GM23248 (cell line): ENCODE results near the gene DPY19L1. TPM values are rescaled to one million over a fixed set of nuclear protein-coding genes. Genes with fewer than 3 reads are reported as not detected.
A peak's percentile ranks its signal among the peaks of the same experiment; 100 is the strongest.
"Not testable (repeated sequence)": the region's sequence is repeated elsewhere in the genome, so short reads cannot be mapped to it uniquely, and the experiment has no call there.

Experiments
- DNase-seq: peaks from one replicate; pipeline ENCODE4 v3.0.0-alpha.2; 2015
- H2AFZ ChIP-seq: fragments of 200-600 bp; sonication (generic); 2 replicates; pipeline ENCODE4 v1.6.1; 2016; ENCODE audit warnings: antibody characterized with exemption
- H3F3A ChIP-seq: fragments of 200-600 bp; sonication (generic); 2 replicates; pipeline ENCODE4 v1.6.1; 2016; ENCODE audit warnings: mild to moderate bottlenecking, antibody characterized with exemption, mixed run types; ENCODE audit not compliant: insufficient read depth
- H3K27ac ChIP-seq: fragments of 200-600 bp; sonication (generic); 2 replicates; pipeline ENCODE4 v1.5.1; 2016; ENCODE audit warnings: mild to moderate bottlenecking
- H3K27me3 ChIP-seq: fragments of 200-600 bp; sonication (generic); replicated peaks from 2 replicates; pipeline ENCODE4 v1.6.1; 2016; ENCODE audit warnings: mild to moderate bottlenecking; ENCODE audit not compliant: insufficient read depth
- H3K36me3 ChIP-seq: fragments of 200-600 bp; sonication (generic); 2 replicates; pipeline ENCODE4 v1.6.1; 2016; ENCODE audit warnings: low read depth, mild to moderate bottlenecking
- H3K4me1 ChIP-seq: fragments of 200-600 bp; sonication (generic); 2 replicates; pipeline ENCODE4 v1.6.1; 2016; ENCODE audit warnings: mild to moderate bottlenecking; ENCODE audit not compliant: insufficient read depth
- H3K4me2 ChIP-seq: fragments of 200-600 bp; sonication (generic); one replicate; pipeline ENCODE4 v1.6.1; 2016; ENCODE audit warnings: mild to moderate bottlenecking; ENCODE audit not compliant: unreplicated experiment
- H3K4me3 ChIP-seq: fragments of 200-600 bp; sonication (generic); 2 replicates; pipeline ENCODE4 v1.5.1; 2016; ENCODE audit warnings: mild to moderate bottlenecking
- H3K79me2 ChIP-seq: fragments of 200-600 bp; sonication (generic); 2 replicates; pipeline ENCODE4 v1.6.1; 2016; ENCODE audit warnings: mild to moderate bottlenecking; ENCODE audit not compliant: insufficient read depth
- H3K9ac ChIP-seq: fragments of 200-600 bp; sonication (generic); 2 replicates; pipeline ENCODE4 v1.6.1; 2016; ENCODE audit warnings: mild to moderate bottlenecking
- H3K9me2 ChIP-seq: fragments of 200-600 bp; sonication (generic); 2 replicates; pipeline ENCODE4 v1.6.1; 2016; ENCODE audit warnings: mixed run types, mild to moderate bottlenecking, moderate library complexity; ENCODE audit not compliant: insufficient read depth
- H3K9me3 ChIP-seq: fragments of 200-600 bp; sonication (generic); one replicate; pipeline ENCODE4 v1.6.1; 2017; ENCODE audit warnings: low read depth
- H4K20me1 ChIP-seq: fragments of 200-600 bp; sonication (generic); 2 replicates; pipeline ENCODE4 v1.6.0; 2016; ENCODE audit not compliant: insufficient read depth
- EZH2 ChIP-seq: fragments of 200-600 bp; sonication (generic); IDR thresholded peaks from 2 replicates; pipeline ENCODE4 v1.6.1; 2018; ENCODE audit warnings: antibody characterized with exemption, mild to moderate bottlenecking; ENCODE audit not compliant: insufficient read depth, poor library complexity, severe bottlenecking
- EZH2phosphoT487 ChIP-seq: fragments of 200-600 bp; sonication (generic); IDR thresholded peaks from 2 replicates; pipeline ENCODE4 v1.6.1; 2018; ENCODE audit warnings: antibody characterized with exemption, moderate library complexity, mild to moderate bottlenecking, low read depth; ENCODE audit not compliant: insufficient read depth
- WGBS, 2 experiments: methylation state at CpG; one replicate each; pipeline ENCODE4 v1.1.6; 2015 to 2017; ENCODE audit warnings: low lambda C conversion rate in 2 of 2, low coverage in 1 of 2; ENCODE audit errors: missing lambda C conversion rate in 2 of 2; 5-methylcytosine and 5-hydroxymethylcytosine counted together
- in situ Hi-C: fragments of 300-500 bp; cut with MboI; formaldehyde crosslinking; loops from 2 replicates; pipeline ENCODE4 v1.15.0; 2020
- polyA plus RNA-seq: library from polyadenylated mRNA; unstranded; fragments of >200 nt; fragmentation: Nextera tagmentation; extraction: Ambion mirVana; gene quantifications from 2 replicates; pipeline ENCODE4 v1.2.1, GENCODE V29; 2016
- total RNA-seq: library from RNA; depleted of rRNA; stranded (reverse); fragments of >200 nt; shearing (Covaris generic); gene quantifications from 2 replicates; pipeline ENCODE4 v1.2.3, GENCODE V29; 2014

The DPY19L1 gene
- total and polyA plus RNA-seq, 2 experiments from 2014 or later, result 3.0 to 33.8 TPM

DNA sequence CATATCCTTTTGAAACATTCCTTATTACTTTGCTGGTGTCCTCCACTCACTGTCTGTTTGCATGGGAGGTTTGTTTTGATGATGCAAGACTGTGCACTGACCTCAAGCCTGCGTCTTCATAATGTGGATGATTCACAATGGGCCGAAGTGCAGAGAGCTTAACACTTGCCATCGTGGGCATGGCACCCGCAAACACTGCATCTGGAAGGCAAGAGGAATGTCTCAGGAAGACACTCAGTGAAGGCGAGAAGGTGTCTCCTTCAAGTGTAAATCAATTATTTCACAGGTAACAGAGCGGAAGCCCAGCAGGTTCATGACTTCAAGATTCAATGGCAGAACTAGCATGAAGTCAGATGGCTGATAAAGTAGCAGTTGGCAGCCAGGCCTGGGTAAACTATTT is 98.1 kb downstream of the DPY19L1 start:
- Histone ChIP-seq H3F3A (no peaks in the 10 kb centered on the region), H3K27me3 (no peaks in the 10 kb centered on the region), H3K9me2 (no peaks in the 10 kb centered on the region), H3K9ac (no peak overlapping the region), H4K20me1 (no peaks in the 10 kb centered on the region), H2AFZ (no peak overlapping the region), H3K79me2 (no peaks in the 10 kb centered on the region), H3K27ac (no peak overlapping the region), H3K9me3 (no peaks in the 10 kb centered on the region), H3K4me1 (no peaks in the 10 kb centered on the region), H3K36me3 (no peaks in the 10 kb centered on the region), H3K4me2 (no peak overlapping the region), H3K4me3 (no peak overlapping the region)
- WGBS, 2 experiments, result 77 to 85% methylated on average over 6 of the region's 6 CpGs
- in situ Hi-C loops, result no loop called here
- DNase-seq, result peak; percentile 29
- TF ChIP-seq EZH2phosphoT487 (no peak), EZH2 (no peak)

DNA sequence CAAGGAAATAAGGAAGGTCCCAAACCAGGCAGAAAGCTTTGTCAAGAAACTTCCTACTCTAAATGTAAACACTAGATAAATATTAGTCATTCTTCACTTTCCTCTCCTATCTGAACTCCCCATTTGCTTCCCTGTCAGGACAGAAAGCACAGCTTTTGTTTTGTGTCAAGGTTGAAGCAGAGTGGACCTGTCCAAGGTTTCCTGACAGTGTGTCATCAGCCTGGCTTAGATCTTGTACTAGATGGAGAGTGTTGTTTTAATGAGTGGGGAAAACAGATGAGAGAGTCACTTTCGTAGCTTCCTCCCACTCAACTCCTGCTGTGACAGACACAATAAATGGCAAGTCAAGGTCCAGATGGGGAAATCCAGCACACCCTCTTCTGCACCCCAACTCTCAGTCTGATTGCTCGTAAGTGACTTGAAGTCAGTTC is 101.5 kb downstream of the DPY19L1 start:
- H3K27ac ChIP-seq, H3K4me3 ChIP-seq, H3K79me2 ChIP-seq, H3F3A ChIP-seq, H3K27me3 ChIP-seq, H3K9me2 ChIP-seq, H3K9me3 ChIP-seq, in situ Hi-C loops, H3K36me3 ChIP-seq, DNase-seq, H3K4me2 ChIP-seq, H3K4me1 ChIP-seq, H2AFZ ChIP-seq, H4K20me1 ChIP-seq, H3K9ac ChIP-seq: not testable (repeated sequence)
- WGBS, 2 experiments, result 94 to 95% methylated on average over 2 of the region's 2 CpGs

DNA sequence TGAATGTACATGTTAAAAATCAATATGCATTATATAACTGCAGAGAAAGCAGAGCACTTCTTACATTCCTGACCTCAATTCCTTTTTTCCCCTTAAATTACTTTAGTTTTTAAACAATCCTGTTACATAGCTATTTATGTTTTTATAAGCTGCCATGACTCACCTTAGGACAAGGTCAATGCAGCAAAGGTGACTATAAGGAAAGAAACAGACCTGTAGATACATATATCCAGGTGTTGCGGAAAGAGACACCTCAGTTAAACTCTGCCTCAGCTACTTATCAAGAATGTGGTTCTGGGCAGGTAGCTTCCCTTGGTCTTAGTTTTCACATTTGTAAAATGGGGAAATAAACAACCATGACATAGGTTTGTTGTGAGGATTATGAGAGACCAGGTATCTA is 105.5 kb downstream of the DPY19L1 start:
- in situ Hi-C loops, result no loop called here

DNA sequence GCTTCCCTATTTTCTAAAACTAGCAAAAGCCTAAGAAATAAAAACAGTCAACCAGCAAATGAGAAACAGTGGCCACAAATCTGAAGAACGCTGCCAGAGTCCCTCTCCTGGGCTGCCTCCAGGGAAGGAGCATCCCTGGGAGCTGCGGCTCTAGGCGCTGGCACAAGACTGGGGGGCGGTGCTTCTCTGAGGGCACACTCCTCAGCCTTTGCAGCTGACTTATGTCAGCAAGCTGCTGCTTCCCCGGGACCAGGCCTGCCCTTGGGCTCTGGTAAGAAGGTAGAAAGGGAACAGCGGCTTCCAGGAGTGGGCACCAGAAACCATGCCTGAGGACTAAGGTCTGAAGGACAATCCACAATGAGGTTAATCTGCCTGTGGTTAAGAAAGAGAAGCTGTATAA is 107.5 kb downstream of the DPY19L1 start:
- H3K27me3 ChIP-seq, H3K27ac ChIP-seq, H3K4me3 ChIP-seq, in situ Hi-C loops, H3K9me2 ChIP-seq, H3F3A ChIP-seq, H4K20me1 ChIP-seq, H2AFZ ChIP-seq, H3K9me3 ChIP-seq, H3K36me3 ChIP-seq, DNase-seq, H3K4me1 ChIP-seq, H3K4me2 ChIP-seq, H3K79me2 ChIP-seq, H3K9ac ChIP-seq: not testable (repeated sequence)
- 59 to 66% methylated on average over 6 of the region's 6 CpGs for WGBS, 2 experiments

More for the DNA sequence above, 105.5 kb downstream of the DPY19L1 start:
- no peak overlapping the region for H3K4me2 ChIP-seq
- H3F3A ChIP-seq, result no peaks in the 10 kb centered on the region
- no peaks in the 10 kb centered on the region for H3K27me3 ChIP-seq
- H3K9me3 ChIP-seq, result no peaks in the 10 kb centered on the region
- DNase-seq, result no peak
- H3K4me1 ChIP-seq, result no peaks in the 10 kb centered on the region
- no peaks in the 10 kb centered on the region for H3K79me2 ChIP-seq
- TF ChIP-seq EZH2phosphoT487, result no peak
- no peak for TF ChIP-seq EZH2
- no peak overlapping the region for H3K4me3 ChIP-seq
- H3K9me2 ChIP-seq, result no peaks in the 10 kb centered on the region
- WGBS, 2 experiments, result 100% methylated on average over 1 of the region's 1 CpG
- no peak overlapping the region for H3K9ac ChIP-seq
- H2AFZ ChIP-seq, result no peak overlapping the region
- no peaks in the 10 kb centered on the region for H4K20me1 ChIP-seq
- no peaks in the 10 kb centered on the region for H3K36me3 ChIP-seq
- no peak overlapping the region for H3K27ac ChIP-seq

DNA sequence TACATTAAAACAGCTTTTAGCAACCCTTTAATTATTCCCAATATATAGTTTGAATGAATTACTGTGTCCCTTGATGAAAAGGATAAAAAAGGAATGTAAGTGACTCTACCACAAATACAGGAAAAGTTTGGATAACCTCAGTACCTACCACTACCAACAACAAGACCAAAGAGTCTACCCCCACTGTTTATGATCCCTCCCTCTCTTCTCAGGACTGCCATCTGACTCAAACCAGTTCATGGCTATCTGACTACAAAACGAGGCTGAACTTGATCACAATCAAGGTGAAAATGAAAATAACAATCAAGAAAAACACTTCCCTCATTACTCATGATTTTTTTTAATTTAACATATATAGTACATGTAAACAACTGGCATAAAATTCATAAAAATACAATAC is 108.7 kb downstream of the DPY19L1 start:
- no peak overlapping the region for H3K4me3 ChIP-seq
- WGBS, 2 experiments, result 61 to 80% methylated on average over 1 of the region's 1 CpG
- no peak overlapping the region for H3K9ac ChIP-seq
- H2AFZ ChIP-seq, result no peak overlapping the region
- H3K4me1 ChIP-seq, result no peaks in the 10 kb centered on the region
- H3K79me2 ChIP-seq, result no peaks in the 10 kb centered on the region
- TF ChIP-seq EZH2phosphoT487, result no peak
- TF ChIP-seq EZH2, result no peak
- in situ Hi-C loops, result no loop called here
- H3K27ac ChIP-seq, result no peak overlapping the region
- no peak overlapping the region for H3K4me2 ChIP-seq
- no peaks in the 10 kb centered on the region for H4K20me1 ChIP-seq
- H3K9me2 ChIP-seq, result no peaks in the 10 kb centered on the region
- no peaks in the 10 kb centered on the region for H3K9me3 ChIP-seq
- no peak for DNase-seq
- no peaks in the 10 kb centered on the region for H3K27me3 ChIP-seq
- no peaks in the 10 kb centered on the region for H3F3A ChIP-seq
- no peaks in the 10 kb centered on the region for H3K36me3 ChIP-seq
